HG03064 (cell line): ENCODE results near the gene TUNAR.

ENCODE experiments used
- ATAC-seq: cut with Tn5 transposase; IDR thresholded peaks from one replicate; pipeline ENCODE4 v1.9.1; 2021; ENCODE audit warnings: low read depth; ENCODE audit not compliant: unreplicated experiment

The TUNAR gene

DNA sequence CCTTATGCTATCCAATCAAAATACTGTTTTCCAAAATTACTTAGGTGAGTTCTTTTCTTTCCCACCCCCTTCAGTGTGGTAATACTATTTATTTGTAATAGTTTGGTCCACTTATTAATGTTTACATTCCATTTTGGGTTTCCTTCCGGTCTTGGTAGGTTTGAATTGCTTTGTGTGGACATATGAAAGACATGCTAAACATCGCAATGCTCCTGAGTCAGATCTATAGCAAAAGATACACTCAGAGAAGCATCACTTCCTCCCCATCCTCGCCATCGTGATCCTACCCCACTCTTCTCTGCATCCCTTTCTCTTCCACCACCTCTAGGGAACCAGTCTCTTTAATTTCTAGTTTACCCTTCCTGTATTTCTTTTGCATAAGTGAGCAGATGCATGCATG, 30.0 kb downstream of the TUNAR start:
- ATAC-seq, result no peak

- no peak for ATAC-seq
Measured at GRCh38 chr14:95910628-95911027, 34.0 kb downstream of the TUNAR start.

DNA sequence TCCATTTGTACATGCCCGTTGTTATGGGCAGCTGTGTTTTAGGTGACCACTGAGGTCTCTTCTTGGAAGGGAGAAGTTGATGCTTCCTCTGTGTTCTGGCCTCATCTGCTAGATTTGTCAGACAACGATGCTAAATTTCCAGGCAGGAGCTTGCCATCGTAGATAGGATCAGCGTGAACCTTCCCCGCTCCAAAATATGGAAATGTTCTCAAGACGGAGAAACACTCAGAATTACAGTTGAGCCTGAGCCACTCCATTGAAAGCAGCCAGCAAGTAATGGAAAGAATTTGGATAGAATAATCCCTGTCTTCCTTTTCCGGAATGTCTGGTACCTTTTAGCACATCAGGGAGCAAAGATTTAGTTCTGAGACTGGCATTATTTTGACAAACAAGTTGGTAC, 34.8 kb downstream of the TUNAR start:
- no peak for ATAC-seq

- no peak for ATAC-seq
Measured at GRCh38 chr14:95915330-95915729, 38.7 kb downstream of the TUNAR start.

DNA sequence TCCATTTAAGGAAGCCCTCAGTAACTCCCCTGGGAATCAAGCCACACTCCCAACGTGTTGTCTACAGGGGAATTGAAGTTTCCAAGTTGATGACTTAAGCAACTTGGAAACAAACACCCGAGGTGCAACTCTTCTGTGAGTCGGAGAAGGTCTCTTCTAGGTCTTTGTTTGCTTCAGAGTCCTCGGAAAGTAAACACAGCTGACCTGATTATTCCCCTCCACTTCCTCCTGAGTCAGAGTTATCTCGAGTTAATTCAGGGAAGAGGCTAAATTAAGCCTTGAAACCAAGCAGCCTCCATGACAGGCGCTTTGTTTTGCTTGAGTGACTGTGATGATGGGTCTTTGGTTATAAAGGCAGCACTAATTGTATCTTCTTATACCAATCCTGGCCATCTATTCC, 41.8 kb downstream of the TUNAR start:
- ATAC-seq, result no peak

DNA sequence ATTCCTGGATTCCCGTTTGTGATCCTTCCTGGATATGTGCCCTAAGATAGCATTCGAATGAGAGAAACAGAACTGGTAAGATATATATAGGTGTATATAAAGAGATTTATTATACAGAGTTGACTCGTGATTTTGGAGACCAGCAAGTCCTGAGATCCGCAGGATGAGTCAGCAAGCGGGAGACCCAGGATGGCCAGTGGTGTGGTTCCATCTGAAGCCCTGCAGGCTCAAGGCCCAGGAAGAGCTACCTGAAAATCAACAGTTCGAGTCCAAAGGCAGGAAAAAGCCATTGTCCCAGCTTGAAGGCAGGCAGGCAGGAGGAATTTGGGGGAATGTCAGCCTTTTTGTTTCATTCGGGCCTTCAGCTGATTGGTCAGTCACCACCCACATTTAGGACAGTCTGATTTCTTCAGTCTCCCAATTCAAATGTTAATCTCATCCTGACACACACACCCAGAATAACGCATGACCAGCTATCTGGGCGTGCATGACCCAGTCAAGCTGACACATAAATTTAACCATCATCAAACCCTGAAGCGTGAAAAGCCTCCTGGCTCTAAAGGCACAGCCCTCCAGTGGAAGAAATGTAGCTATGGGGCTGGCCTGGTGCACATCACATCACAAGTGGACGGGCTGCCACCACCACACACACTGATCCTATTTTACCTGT, 44.3 kb downstream of the TUNAR start:
- no peak for ATAC-seq

DNA sequence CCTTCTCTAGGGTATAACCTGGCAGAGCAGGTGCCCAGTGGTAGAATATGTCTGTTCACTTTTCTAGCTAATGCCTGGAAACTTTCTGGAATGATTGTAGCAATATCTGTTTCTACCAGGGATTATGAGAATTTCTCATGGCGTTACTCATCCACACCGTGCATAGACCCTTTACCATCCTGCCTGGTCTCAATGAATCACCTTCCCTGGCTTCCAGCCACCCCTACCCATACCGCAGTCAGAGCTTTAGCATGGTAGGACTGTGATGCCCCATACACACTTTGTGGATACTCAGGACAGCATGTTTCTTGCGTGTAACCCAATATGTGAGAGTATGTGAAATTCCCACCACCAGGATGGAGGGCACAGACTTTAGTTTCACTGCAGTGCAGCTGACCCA, 45.4 kb downstream of the TUNAR start:
- ATAC-seq, result no peak

DNA sequence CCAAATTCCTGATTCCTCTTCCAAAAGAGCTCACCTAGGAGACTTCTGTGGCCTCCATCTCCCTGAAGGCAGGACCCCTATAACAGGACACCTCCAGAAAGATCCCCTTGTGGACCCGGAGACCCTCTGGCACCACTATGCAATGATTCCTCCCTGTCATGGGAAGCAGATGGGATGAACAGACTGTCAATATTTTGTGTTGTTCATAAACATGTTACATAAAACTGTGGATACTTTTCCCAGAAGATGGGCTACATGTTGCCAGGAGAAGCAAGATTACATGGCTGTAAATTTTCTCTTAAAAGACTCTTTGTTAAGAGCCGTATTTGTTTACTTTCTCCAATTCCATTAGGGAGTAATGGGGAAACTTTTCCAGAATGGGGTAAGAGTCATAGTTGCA, 52.1 kb downstream of the TUNAR start:
- ATAC-seq, result no peak

DNA sequence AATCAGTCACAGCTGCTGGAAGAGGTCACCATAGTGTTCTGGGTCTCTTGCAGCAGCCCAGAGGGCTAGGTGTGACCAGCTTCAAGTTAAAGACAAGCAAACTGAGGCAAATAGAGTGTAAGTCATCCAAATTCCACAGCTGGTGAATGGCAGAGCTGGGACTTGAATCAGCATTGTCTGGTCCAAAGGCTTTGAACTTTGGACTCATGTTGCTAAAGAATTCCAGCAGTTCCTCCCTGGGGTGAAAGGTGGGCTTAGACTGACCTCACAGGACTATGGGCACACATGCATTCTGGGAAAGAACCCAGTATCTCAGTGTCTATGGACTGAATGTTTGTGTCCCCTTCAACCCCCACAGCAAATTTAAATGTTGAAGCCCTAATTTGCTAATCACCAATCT, 54.8 kb downstream of the TUNAR start:
- ATAC-seq, result no peak

DNA sequence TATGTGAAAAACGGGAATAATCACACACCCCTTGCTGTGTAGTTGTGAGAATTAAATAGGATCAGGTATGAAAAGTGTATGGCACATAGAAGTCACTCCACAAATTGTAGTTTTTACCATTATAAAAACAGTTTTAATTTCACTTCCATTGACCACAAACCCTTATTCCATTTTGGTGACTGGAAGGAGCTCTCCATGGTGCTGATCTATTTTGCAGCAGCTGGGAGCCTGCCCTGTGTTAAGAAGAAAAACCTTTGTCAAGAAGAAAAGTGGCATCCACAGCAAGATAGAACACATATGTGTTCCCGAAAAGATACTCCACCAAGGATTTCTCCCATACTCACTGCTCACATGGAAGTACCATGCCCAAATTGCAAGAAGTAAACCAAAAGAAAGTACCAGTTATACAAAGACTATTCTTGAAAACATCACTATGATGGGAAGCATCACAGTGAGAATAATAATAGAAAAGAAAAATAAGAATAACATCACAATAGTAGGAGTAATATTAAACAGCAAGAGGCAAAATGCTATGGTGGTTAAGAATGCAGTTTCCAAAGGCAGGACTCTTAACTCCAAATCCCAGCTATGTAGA, 58.7 kb downstream of the TUNAR start:
- no peak for ATAC-seq

GRCh38 chr14:95936041-95936440, 59.4 kb downstream of the TUNAR start:
- ATAC-seq, result no peak

- ATAC-seq, result no peak
Measured at GRCh38 chr14:95939335-95939734, 62.7 kb downstream of the TUNAR start.

DNA sequence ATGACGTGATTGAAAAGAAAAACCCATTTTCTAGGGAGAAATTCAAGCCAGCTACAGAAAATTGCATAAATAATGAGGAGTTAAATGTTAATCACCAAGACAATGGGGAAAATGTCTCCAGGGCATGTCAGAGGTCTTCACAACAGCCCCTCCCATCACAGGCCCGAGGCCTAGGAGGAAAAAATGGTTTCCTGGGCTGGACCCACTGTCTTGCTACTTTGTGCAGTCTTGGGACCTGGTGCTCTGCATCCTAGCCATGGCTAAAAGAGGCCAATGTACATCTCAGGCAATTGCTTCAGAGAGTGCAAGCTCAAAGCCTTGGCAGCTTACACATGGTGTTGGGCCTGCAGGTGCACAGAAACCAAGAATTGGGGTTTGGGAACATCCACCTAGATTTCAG, 65.3 kb downstream of the TUNAR start:
- ATAC-seq, result no peak

GRCh38 chr14:95943699-95944098, 67.1 kb downstream of the TUNAR start:
- ATAC-seq, result no peak

GRCh38 chr14:95944462-95944861, 67.8 kb downstream of the TUNAR start:
- ATAC-seq, result no peak

GRCh38 chr14:95946867-95947266, 70.2 kb downstream of the TUNAR start:
- ATAC-seq, result no peak

DNA sequence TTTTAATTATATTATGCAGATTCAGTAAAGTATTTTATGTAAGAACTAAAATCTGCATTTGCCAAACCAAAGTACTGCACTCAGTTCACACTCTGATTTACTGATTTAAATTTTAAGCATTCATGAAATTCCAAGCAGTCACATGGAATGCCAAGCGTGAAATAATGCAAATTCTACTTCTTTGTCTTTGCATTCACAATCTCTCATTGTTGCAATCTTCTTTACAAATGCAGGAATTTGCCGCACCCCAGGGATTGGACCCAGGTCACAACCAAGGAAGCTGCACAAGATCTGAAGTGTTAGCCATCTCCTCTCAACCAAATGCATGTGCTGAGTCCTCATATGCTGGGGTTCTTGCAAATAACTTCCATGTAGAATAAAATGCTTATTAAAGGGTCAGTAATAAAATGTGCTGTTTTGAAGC, 71.9 kb downstream of the TUNAR start:
- no peak for ATAC-seq

DNA sequence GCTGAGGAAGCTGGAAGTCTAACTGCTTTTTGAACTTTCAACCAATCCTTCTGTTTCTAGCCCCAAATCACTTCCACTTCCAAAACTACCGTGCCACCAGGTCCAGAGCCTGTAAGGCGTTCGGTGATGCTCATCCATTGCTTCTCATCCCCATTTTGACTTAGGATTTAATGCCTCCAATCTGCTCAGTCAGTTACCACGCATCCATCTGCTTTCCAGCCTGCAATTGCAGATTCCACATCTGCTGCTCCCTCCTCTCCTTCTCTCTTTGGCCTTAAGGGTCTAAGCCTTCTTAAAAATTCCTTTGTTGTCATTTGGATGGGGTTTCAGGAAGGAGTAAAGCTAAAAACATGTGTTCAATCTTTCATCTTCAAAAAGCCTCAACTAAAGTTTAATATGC, 74.7 kb downstream of the TUNAR start:
- ATAC-seq, result no peak

DNA sequence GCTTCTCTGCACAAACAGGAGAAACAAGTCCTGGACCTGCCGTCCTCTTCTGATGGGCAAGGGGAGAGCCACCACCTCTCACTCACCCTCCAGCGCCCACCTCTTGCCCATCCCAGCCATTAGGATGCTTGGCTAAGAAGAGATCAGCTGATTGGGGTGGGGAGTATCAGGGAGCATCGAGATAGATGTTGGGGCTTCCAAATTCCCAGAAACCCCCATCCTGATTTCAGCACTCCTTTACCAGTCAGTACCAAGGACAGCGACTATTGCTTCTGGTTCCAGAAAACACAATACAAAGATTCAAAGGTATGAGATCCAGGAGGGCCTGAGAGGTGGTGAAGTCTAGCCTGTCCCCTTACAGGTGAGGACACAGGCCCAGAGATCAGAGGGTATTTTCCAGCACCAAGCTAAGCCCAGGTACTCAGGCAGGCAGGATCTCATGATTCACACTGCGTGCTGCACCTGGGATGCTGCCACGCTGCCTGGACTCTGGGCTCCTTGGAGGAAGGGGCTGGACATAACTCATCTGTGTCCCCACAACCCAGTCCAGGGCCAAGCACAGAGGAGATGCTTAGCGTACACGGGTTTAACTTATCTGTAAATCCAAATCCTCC, 76.6 kb downstream of the TUNAR start:
- no peak for ATAC-seq

DNA sequence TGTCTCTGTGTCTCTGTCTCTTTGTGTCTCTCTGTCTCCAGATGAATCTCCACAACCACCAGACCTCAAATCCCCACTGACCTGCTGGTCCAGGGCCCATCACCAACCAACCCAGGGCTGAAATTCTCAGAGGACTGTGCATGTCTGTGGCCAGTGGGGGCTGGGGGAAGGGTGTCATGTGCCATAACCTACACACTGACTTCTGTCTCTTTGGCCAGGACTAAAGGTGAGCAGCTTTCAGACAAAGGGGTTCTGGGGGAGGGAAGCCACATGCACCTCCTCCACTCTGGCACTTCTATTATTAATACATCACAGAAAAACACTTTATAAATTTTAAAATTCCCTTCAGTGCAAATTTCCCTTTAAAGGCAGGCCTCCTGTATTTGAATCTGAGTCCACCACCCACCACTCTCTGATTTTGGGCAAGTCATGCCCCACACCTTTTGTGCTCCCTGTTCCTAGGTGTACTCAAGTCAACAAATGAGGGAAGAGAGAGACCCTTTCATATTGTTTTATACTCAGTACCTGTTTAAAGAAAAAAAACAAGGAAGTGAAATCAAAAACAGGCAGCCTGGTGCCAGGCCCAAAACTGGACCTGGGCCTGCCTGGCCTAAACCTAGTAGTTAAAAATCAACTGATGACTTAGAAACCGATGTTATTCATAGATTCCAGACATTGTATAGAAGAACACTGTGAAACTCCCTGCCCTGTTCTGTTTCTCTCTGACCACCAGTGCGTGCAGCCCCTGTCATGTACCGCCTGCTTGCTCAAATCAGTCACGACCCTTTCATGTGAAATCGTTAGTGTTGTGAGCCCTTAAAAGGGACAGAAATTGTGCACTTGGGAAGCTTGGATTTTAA, 80.2 kb downstream of the TUNAR start:
- no peak for ATAC-seq

DNA sequence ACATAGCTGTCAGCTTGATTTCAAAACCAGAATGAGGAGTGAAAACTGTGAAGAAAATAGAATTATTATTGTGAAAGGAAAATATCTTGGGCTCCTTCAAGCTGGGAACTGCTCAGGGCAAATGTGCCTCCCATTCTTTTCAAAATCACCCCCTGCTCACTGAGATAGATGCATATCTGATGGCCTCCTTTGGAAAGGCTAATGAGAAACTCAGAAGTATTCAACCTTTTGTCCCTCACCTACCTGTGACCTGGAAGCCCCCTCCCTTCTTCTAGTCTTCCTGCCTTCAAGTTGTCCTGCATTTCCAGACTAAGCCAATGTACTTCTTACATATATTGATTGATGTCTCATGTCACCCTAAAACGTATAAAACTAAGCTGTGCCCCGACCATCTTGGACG, 81.5 kb downstream of the TUNAR start:
- no peak for ATAC-seq
